K562 (cell line): ENCODE results near the gene GALNT7. TPM values are rescaled to one million over a fixed set of nuclear protein-coding genes. Genes with fewer than 3 reads are reported as not detected.
A peak's percentile ranks its signal among the peaks of the same experiment; 100 is the strongest.

Experiments
- BCOR ChIP-seq: fragments of 450-650 bp; IDR thresholded peaks from 2 replicates; pipeline ENCODE4 v1.6.1; 2016
- CHD2 ChIP-seq: IDR thresholded peaks from 2 replicates; pipeline ENCODE4 v1.6.1; 2011; ENCODE audit warnings: low read depth, low read length
- CTBP1 ChIP-seq: fragments of 450-650 bp; IDR thresholded peaks from 2 replicates; pipeline ENCODE4 v1.6.1; 2016; ENCODE audit warnings: borderline replicate concordance
- DPF2 ChIP-seq: fragments of 450-650 bp; IDR thresholded peaks from 2 replicates; pipeline ENCODE4 v1.6.1; 2016
- KDM4B ChIP-seq, 2 experiments: fragments of 450-650 bp in 1 of 2; sonication (generic) in 1 of 2; IDR thresholded peaks; 2 replicates each; pipeline ENCODE4 v1.6.1; 2016 to 2017; ENCODE audit warnings: borderline replicate concordance in 2 of 2, antibody characterized with exemption in 1 of 2, low read depth in 1 of 2, mild to moderate bottlenecking in 1 of 2
- MBD2 ChIP-seq: sonication (generic); IDR thresholded peaks from 2 replicates; pipeline ENCODE4 v1.6.1; 2016; ENCODE audit warnings: low read depth, borderline replicate concordance
- MCM2 ChIP-seq: fragments of 450-650 bp; IDR thresholded peaks from 2 replicates; pipeline ENCODE4 v1.6.1; 2017; ENCODE audit warnings: low read depth, mild to moderate bottlenecking
- MCM5 ChIP-seq: fragments of 450-650 bp; IDR thresholded peaks from 2 replicates; pipeline ENCODE4 v1.6.1; 2016; ENCODE audit warnings: low read depth
- MEF2A ChIP-seq: IDR thresholded peaks from 2 replicates; pipeline ENCODE4 v1.6.1; 2011; ENCODE audit warnings: low read depth, mild to moderate bottlenecking, low read length, moderate library complexity; ENCODE audit not compliant: control insufficient read depth
- MLLT1 ChIP-seq, 2 experiments: fragments of 450-650 bp; IDR thresholded peaks; 2 replicates each; pipeline ENCODE4 v1.6.1; 2016
- SIN3A ChIP-seq, 2 experiments: fragments of 150-350 bp in 1 of 2; IDR thresholded peaks; 2 replicates each; pipeline ENCODE4 v1.6.1; 2011 to 2016; ENCODE audit warnings: borderline replicate concordance in 2 of 2, low read depth in 2 of 2, low read length in 2 of 2, mild to moderate bottlenecking in 2 of 2, moderate library complexity in 2 of 2; ENCODE audit not compliant: control insufficient read depth in 1 of 2
- SPI1 ChIP-seq: IDR thresholded peaks from 2 replicates; pipeline ENCODE4 v1.6.1; 2011; ENCODE audit warnings: low read depth, low read length, control low read depth, borderline replicate concordance
- SRSF7 ChIP-seq: fragments of 200-400 bp; formaldehyde crosslinking; optimal IDR thresholded peaks from 2 replicates; pipeline ENCODE3; 2017; ENCODE audit warnings: mild to moderate bottlenecking, low read depth, low read length
- ZMIZ1 ChIP-seq, 2 experiments: fragments of 150-350 bp in 1 of 2; IDR thresholded peaks; 2 replicates each; pipeline ENCODE4 v1.6.1; 2012 to 2016; ENCODE audit warnings: low read depth in 2 of 2, low read length in 2 of 2, mild to moderate bottlenecking in 1 of 2, moderate library complexity in 1 of 2
- ZNF586 ChIP-seq: fragments of 450-650 bp; formaldehyde crosslinking; conservative IDR thresholded peaks from 2 replicates; pipeline ENCODE4 v1.4.0; 2020; ENCODE audit warnings: mild to moderate bottlenecking, moderate library complexity
- polyA plus RNA-seq, 8 experiments: library from polyadenylated mRNA; depleted of rRNA in 4 of 8; stranded (reverse) in 5 of 8; unstranded in 3 of 8; fragments of >200 nt; fragmentation: Nextera tagmentation in 2 of 8; fragmentation: Illumina TruSeq in 1 of 8; extraction: Ambion mirVana in 2 of 8; extraction: Trizol in 1 of 8; gene quantifications; 2 replicates each; pipeline versions ENCODE4 v1.2.1 to v1.2.3, GENCODE V29; 2011 to 2014; ENCODE audit warnings: inconsistent platforms in 1 of 8, missing spikeins in 1 of 8
- total RNA-seq, 7 experiments: library from RNA; depleted of rRNA in 6 of 7; stranded (reverse); fragments of >200 nt in 6 of 7; fragmentation: Illumina TruSeq in 2 of 7; extraction: Trizol in 2 of 7; gene quantifications; 2 replicates each; pipeline versions ENCODE4 v1.2.1 to v1.2.3, GENCODE V29; 2011 to 2021; ENCODE audit warnings: low replicate concordance in 1 of 7
- TF ChIP-seq, protein P1 (sequence below): fragments of 450-650 bp; IDR thresholded peaks from 2 replicates; pipeline ENCODE4 v1.6.1; 2018; ENCODE audit not compliant: partially characterized antibody
- TF ChIP-seq, protein P2 (sequence below): IDR thresholded peaks from 2 replicates; pipeline ENCODE4 v1.6.1; 2011; ENCODE audit warnings: borderline replicate concordance, low read depth, mild to moderate bottlenecking, moderate library complexity, low read length; ENCODE audit not compliant: insufficient read depth, poor library complexity, severe bottlenecking

GALNT7 gene
- total and polyA plus RNA-seq, 9 of the 15 experiments (the other 6 are each of a cell fraction or from before 2014, with no cell fraction given): 16.7 to 38.7 (median 31.1) TPM

DNA sequence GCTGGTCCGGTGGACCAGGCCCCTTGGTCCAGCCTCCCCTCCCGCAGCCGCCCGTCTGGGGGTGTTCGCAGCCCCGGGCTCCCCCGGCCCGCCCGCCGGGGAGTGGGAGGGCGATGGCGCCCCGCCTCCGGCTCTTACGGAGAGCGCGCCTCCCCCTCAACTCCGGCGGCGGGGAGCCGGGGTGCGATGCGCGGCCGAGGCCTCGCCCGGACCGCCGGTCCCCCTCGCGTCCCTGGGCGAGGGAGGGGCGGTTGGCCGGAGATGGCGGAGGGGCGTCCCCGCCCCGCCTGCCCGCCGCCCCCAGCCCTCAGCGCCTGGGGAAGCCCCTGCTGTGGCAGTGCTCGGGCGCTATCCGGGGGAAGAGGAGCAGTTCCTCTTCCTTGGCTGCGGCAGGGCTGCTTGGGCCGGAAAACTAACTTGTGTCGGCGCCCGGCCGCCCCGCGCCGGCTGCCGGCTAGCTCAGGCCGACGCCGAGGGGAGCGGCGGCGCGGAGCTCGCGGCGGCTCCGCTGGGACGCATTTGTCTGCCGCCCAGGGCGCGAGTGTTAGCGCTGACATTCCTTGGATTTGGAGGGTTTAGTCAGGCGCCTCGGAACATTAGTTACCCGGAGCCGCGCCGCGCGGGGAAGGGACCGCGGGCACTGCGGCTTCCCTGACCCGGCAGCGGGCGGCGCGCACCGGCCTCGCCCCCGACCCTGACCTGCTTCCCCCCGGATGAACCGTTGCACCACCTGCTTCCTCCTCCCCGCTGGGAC, 994 bp downstream of the GALNT7 start (continued):
- TF ChIP-seq, protein P1, sequence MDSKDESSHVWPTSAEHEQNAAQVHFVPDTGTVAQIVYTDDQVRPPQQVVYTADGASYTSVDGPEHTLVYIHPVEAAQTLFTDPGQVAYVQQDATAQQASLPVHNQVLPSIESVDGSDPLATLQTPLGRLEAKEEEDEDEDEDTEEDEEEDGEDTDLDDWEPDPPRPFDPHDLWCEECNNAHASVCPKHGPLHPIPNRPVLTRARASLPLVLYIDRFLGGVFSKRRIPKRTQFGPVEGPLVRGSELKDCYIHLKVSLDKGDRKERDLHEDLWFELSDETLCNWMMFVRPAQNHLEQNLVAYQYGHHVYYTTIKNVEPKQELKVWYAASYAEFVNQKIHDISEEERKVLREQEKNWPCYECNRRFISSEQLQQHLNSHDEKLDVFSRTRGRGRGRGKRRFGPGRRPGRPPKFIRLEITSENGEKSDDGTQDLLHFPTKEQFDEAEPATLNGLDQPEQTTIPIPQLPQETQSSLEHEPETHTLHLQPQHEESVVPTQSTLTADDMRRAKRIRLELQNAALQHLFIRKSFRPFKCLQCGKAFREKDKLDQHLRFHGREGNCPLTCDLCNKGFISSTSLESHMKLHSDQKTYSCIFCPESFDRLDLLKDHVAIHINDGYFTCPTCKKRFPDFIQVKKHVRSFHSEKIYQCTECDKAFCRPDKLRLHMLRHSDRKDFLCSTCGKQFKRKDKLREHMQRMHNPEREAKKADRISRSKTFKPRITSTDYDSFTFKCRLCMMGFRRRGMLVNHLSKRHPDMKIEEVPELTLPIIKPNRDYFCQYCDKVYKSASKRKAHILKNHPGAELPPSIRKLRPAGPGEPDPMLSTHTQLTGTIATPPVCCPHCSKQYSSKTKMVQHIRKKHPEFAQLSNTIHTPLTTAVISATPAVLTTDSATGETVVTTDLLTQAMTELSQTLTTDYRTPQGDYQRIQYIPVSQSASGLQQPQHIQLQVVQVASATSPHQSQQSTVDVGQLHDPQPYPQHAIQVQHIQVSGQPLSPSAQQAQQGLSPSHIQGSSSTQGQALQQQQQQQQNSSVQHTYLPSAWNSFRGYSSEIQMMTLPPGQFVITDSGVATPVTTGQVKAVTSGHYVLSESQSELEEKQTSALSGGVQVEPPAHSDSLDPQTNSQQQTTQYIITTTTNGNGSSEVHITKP: no peak
- TF ChIP-seq MCM2: no peak
- TF ChIP-seq, protein P2, sequence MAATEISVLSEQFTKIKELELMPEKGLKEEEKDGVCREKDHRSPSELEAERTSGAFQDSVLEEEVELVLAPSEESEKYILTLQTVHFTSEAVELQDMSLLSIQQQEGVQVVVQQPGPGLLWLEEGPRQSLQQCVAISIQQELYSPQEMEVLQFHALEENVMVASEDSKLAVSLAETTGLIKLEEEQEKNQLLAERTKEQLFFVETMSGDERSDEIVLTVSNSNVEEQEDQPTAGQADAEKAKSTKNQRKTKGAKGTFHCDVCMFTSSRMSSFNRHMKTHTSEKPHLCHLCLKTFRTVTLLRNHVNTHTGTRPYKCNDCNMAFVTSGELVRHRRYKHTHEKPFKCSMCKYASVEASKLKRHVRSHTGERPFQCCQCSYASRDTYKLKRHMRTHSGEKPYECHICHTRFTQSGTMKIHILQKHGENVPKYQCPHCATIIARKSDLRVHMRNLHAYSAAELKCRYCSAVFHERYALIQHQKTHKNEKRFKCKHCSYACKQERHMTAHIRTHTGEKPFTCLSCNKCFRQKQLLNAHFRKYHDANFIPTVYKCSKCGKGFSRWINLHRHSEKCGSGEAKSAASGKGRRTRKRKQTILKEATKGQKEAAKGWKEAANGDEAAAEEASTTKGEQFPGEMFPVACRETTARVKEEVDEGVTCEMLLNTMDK: no peak
- no peak for TF ChIP-seq ZMIZ1 (IDR thresholded peaks at IDR 0.05; ENCODE audit: low read depth in 2 of 2, low read length in 2 of 2)
- peak; percentile 58 for TF ChIP-seq CTBP1
- TF ChIP-seq MCM5: no peak
- TF ChIP-seq CHD2: no peak
- TF ChIP-seq KDM4B (IDR thresholded peaks at IDR 0.05; ENCODE audit: borderline replicate concordance in 2 of 2, low read depth in 1 of 2): no peak
- TF ChIP-seq SRSF7: no peak
- TF ChIP-seq MEF2A: no peak
- TF ChIP-seq BCOR: no peak
- peak in 1 of 2 experiments; percentile 11; a peak in 1 of 4 replicates for TF ChIP-seq MLLT1 (IDR thresholded peaks at IDR 0.05)
- TF ChIP-seq MBD2: no peak; the same call in 1 of the 2 replicates
- TF ChIP-seq DPF2: no peak
- TF ChIP-seq SIN3A (IDR thresholded peaks at IDR 0.05; ENCODE audit: borderline replicate concordance in 2 of 2, control insufficient read depth in 1 of 2, low read depth in 2 of 2, low read length in 2 of 2): no peak; a peak in 1 of 4 replicates
- TF ChIP-seq ZNF586 (CRISPR knock-in tag): no peak
- TF ChIP-seq SPI1: peak; percentile 84
